Upper lobe of right lung (tissue), 1 donor: Measurements from ENCODE around the gene DEPP1. TPM values are rescaled to one million over a fixed set of nuclear protein-coding genes. Genes with fewer than 3 reads are reported as not detected.

Experiments
- ATAC-seq: fragments of 200-7000 bp; cut with Tn5 transposase; one replicate; pipeline ENCODE4 v1.9.1; 2020; ENCODE audit warnings: mild to moderate bottlenecking, moderate library complexity
- DNase-seq: peaks from one replicate; pipeline ENCODE4 v3.0.0-alpha.2; 2020
- H3K27ac ChIP-seq: fragments of 200-600 bp; one replicate; pipeline ENCODE4 v1.8.0; 2022
- H3K27me3 ChIP-seq: fragments of 200-600 bp; one replicate; pipeline ENCODE4 v1.8.0; 2022; ENCODE audit warnings: mild to moderate bottlenecking
- H3K36me3 ChIP-seq: fragments of 200-600 bp; one replicate; pipeline ENCODE4 v1.8.0; 2022
- H3K4me1 ChIP-seq: fragments of 200-600 bp; one replicate; pipeline ENCODE4 v1.8.0; 2022
- H3K4me3 ChIP-seq: fragments of 200-600 bp; one replicate; pipeline ENCODE4 v1.8.0; 2022; ENCODE audit warnings: mild to moderate bottlenecking
- H3K9me3 ChIP-seq: fragments of 200-600 bp; one replicate; pipeline ENCODE4 v1.8.0; 2022
- CTCF ChIP-seq: fragments of 200-600 bp; IDR thresholded peaks from one replicate; pipeline ENCODE4 v1.8.0; 2022; ENCODE audit warnings: antibody characterized with exemption
- intact Hi-C: fragments of 100-400 bp; cut with DNase I; formaldehyde crosslinking; loops from one replicate; pipeline ENCODE4 v1.11.0; 2022
- total RNA-seq: library from RNA; stranded (reverse); fragmentation: NEBNext Ultra II Directional; extraction: Animal tissue kit (Norgen Biotek cat#: 25700); gene quantifications from one replicate; pipeline ENCODE4 v1.2.1, GENCODE V29; 2021
- donor health status: DM: no; HTN: yes; CAD: no; lungs with severe emphysema.

The DEPP1 gene
- total RNA-seq, 1 donor from 2014 or later, result 160 TPM

GRCh38 chr10:44935966-44936295 lies 42.7 kb downstream of the DEPP1 start:
- Histone ChIP-seq H3K4me3 (no peak overlapping the region), H3K9me3 (no peaks in the 10 kb centered on the region), H3K36me3 (no peaks in the 10 kb centered on the region), H3K4me1 (peaks cover 13% of the 10 kb centered on the region), H3K27ac (no peak overlapping the region), H3K27me3 (no peaks in the 10 kb centered on the region)
- intact Hi-C loops, result no loop called here
- no peak for ATAC-seq
- TF ChIP-seq CTCF, result no peak
- DNase-seq, result no peak

GRCh38 chr10:44935201-44935965 lies 43.2 kb downstream of the DEPP1 start:
- no peaks in the 10 kb centered on the region for H3K9me3 ChIP-seq
- H3K27me3 ChIP-seq, result no peaks in the 10 kb centered on the region
- TF ChIP-seq CTCF, result no peak
- ATAC-seq, result no peak
- no peaks in the 10 kb centered on the region for H3K36me3 ChIP-seq
- intact Hi-C loops, result no loop called here
- H3K4me1 ChIP-seq, result peaks cover 13% of the 10 kb centered on the region
- H3K27ac ChIP-seq, result no peak overlapping the region
- no peak overlapping the region for H3K4me3 ChIP-seq
- no peak for DNase-seq

- Histone ChIP-seq H3K27me3 (no peaks in the 10 kb centered on the region), H3K4me3 (no peak overlapping the region), H3K36me3 (no peaks in the 10 kb centered on the region), H3K4me1 (peaks cover 13% of the 10 kb centered on the region), H3K9me3 (no peaks in the 10 kb centered on the region), H3K27ac (no peak overlapping the region)
- DNase-seq, result no peak
- TF ChIP-seq CTCF, result no peak
- intact Hi-C loops, result loop anchor here (5.0 kb wide), 1 partner anchor 38 kb away; no protein-coding TSS in a partner anchor
- ATAC-seq, result no peak
Measured at GRCh38 chr10:44934416-44935200, 44.0 kb downstream of the DEPP1 start.

- ATAC-seq, result no peak
- Histone ChIP-seq H3K27ac (no peak overlapping the region), H3K27me3 (no peaks in the 10 kb centered on the region), H3K4me1 (peaks cover 13% of the 10 kb centered on the region), H3K36me3 (no peaks in the 10 kb centered on the region), H3K9me3 (no peaks in the 10 kb centered on the region), H3K4me3 (no peak overlapping the region)
- DNase-seq, result no peak
- TF ChIP-seq CTCF, result no peak
- intact Hi-C loops, result loop anchor here (5.0 kb wide), 1 partner anchor 39 kb away; no protein-coding TSS in a partner anchor
Measured at GRCh38 chr10:44933451-44934321, 44.9 kb downstream of the DEPP1 start.
